Stomach (tissue), 9 donors: Measurements from ENCODE around the gene SH3RF3. TPM values are rescaled to one million over a fixed set of nuclear protein-coding genes. Genes with fewer than 3 reads are reported as not detected.

ENCODE experiments used
- DNase-seq, 2 donors: peaks; one replicate each; pipeline versions ENCODE4 v3.0.0 to v3.0.0-alpha.2; 2013 to 2019
- H3K27ac ChIP-seq, 5 donors: fragments of 200-600 bp in 4 of 5; sonication (generic) in 4 of 5; one replicate each; pipeline ENCODE4 v1.5.1; 2013 to 2019; ENCODE audit warnings: mild to moderate bottlenecking in 1 of 5, moderate library complexity in 1 of 5
- H3K27me3 ChIP-seq, 3 donors: fragments of 200-600 bp; sonication (generic); one replicate each; pipeline ENCODE4 v1.5.1; 2017 to 2019; ENCODE audit warnings: mixed run types in 1 of 3
- H3K36me3 ChIP-seq, 4 donors: fragments of 200-600 bp; sonication (generic); 1 replicate in 3 of 4; 2 replicates in 1 of 4; pipeline ENCODE4 v1.5.1; 2016 to 2019
- H3K4me1 ChIP-seq, 4 donors: fragments of 200-600 bp; sonication (generic); one replicate each; pipeline ENCODE4 v1.5.1; 2016 to 2019
- H3K4me3 ChIP-seq, 4 donors: fragments of 200-600 bp; sonication (generic) in 3 of 4; one replicate each; pipeline ENCODE4 v1.5.1; 2016 to 2019; ENCODE audit warnings: mild to moderate bottlenecking in 1 of 4
- H3K9me3 ChIP-seq, 4 donors: fragments of 200-600 bp; sonication (generic); one replicate each; pipeline ENCODE4 v1.5.1; 2016 to 2019
- CTCF ChIP-seq, 7 experiments: fragments of 450-650 bp in 4 of 7; fragments of 200-600 bp in 3 of 7; sonication (generic) in 3 of 7; IDR thresholded peaks; one replicate each; pipeline ENCODE4 v1.5.1; 2016 to 2019; ENCODE audit warnings: antibody characterized with exemption in 7 of 7, control low read depth in 2 of 7, mild to moderate bottlenecking in 1 of 7
- EP300 ChIP-seq: sonication (generic); formaldehyde crosslinking; IDR thresholded peaks from one replicate; pipeline ENCODE4 v1.6.1; 2017; ENCODE audit warnings: antibody characterized with exemption
- POLR2A ChIP-seq, 4 donors: fragments of 450-650 bp; IDR thresholded peaks; one replicate each; pipeline ENCODE4 v1.6.1; 2016; ENCODE audit warnings: antibody characterized with exemption in 4 of 4, control low read depth in 2 of 4, mild to moderate bottlenecking in 1 of 4, moderate library complexity in 1 of 4
- POLR2AphosphoS5 ChIP-seq, 3 donors: sonication (generic); formaldehyde crosslinking; IDR thresholded peaks; one replicate each; pipeline ENCODE4 v1.6.1; 2016; ENCODE audit warnings: antibody characterized with exemption in 3 of 3
- WGBS, 5 donors: extraction: QIAGEN DNeasy Blood & Tissue Kit in 3 of 5; methylation state at CpG; one replicate each; pipeline versions ENCODE4 v1.1.5 to v1.1.7; 2013 to 2018; 5-methylcytosine and 5-hydroxymethylcytosine counted together
- intact Hi-C: fragments of 100-400 bp; cut with DNase I; formaldehyde crosslinking; loops from one replicate; pipeline ENCODE4 v1.15.1; 2023; ENCODE audit warnings: low total_unique reads
- polyA plus RNA-seq, 3 donors: library from polyadenylated mRNA; stranded (reverse); fragments of 200-250 nt; gene quantifications; one replicate each; pipeline ENCODE4 v1.2.3, GENCODE V29; 2013
- total RNA-seq, 5 donors: library from RNA; depleted of rRNA; stranded (reverse); fragments of >200 nt; gene quantifications; one replicate each; pipeline versions ENCODE4 v1.1.0 to v1.2.3, GENCODE V29; 2014 to 2016
- donor health status: healthy with polysubstance abuse.
- donor health status: Bipolar disorder and iron deficiency.
- donor health status: healthy.

SH3RF3 gene
- total and polyA plus RNA-seq, 8 donors, result 0.87 to 11.1 (median 4.4) TPM

- intact Hi-C loops, result no loop called here
- 82 to 91% (median 85%) methylated on average over 11 of the region's 11 CpGs for WGBS, 5 donors
- no peak overlapping the region for H3K27ac ChIP-seq
- peaks cover 0 to 6% (median 0%) of the 10 kb centered on the region in 3 donors for H3K27me3 ChIP-seq
- H3K36me3 ChIP-seq, result no peaks in the 10 kb centered on the region
- no peaks in the 10 kb centered on the region for H3K9me3 ChIP-seq
- H3K4me1 ChIP-seq, result peaks cover 15 to 59% (median 37%) of the 10 kb centered on the region in 4 donors
- TF ChIP-seq EP300, result no peak
- H3K4me3 ChIP-seq, result no peak overlapping the region
- no peak for DNase-seq
Measured at GRCh38 chr2:109214651-109215371, 85.8 kb downstream of the SH3RF3 start.

- H3K9me3 ChIP-seq, result no peaks in the 10 kb centered on the region
- WGBS, 5 donors, result 90 to 97% (median 97%) methylated on average over 7 to 11 of the region's 11 CpGs
- no peak for TF ChIP-seq POLR2A (IDR thresholded peaks at IDR 0.05)
- TF ChIP-seq POLR2AphosphoS5 (IDR thresholded peaks at IDR 0.05), result no peak
- TF ChIP-seq CTCF (IDR thresholded peaks at IDR 0.05), result no peak
- TF ChIP-seq EP300, result no peak
- H3K36me3 ChIP-seq, result no peaks in the 10 kb centered on the region
- H3K4me3 ChIP-seq, result no peak overlapping the region
- peaks cover 0 to 6% (median 0%) of the 10 kb centered on the region in 3 donors for H3K27me3 ChIP-seq
- no peak overlapping the region for H3K27ac ChIP-seq
- peaks cover 7 to 49% (median 34%) of the 10 kb centered on the region in 4 donors for H3K4me1 ChIP-seq
- no peak for DNase-seq
- intact Hi-C loops, result no loop called here
Measured at GRCh38 chr2:109215866-109216265, 86.9 kb downstream of the SH3RF3 start.

GRCh38 chr2:109216332-109216731 is 87.3 kb downstream of the SH3RF3 start:
- Histone ChIP-seq H3K9me3 (no peaks in the 10 kb centered on the region), H3K4me1 (peaks cover 7 to 44% (median 32%) of the 10 kb centered on the region in 4 donors), H3K27ac (no peak overlapping the region), H3K4me3 (no peak overlapping the region), H3K36me3 (no peaks in the 10 kb centered on the region), H3K27me3 (peaks cover 0 to 6% (median 0%) of the 10 kb centered on the region in 3 donors)
- 41 to 55% (median 52%) methylated on average over 6 of the region's 6 CpGs for WGBS, 5 donors
- intact Hi-C loops, result no loop called here
- TF ChIP-seq EP300, result no peak
- TF ChIP-seq POLR2AphosphoS5 (IDR thresholded peaks at IDR 0.05), result no peak
- no peak for TF ChIP-seq POLR2A (IDR thresholded peaks at IDR 0.05)
- TF ChIP-seq CTCF (IDR thresholded peaks at IDR 0.05), result no peak
- peak in 1 of 2 donors; percentile 65 for DNase-seq

GRCh38 chr2:109217362-109218086 is 88.5 kb downstream of the SH3RF3 start:
- intact Hi-C loops, result no loop called here
- peak in 1 of 2 donors; percentile 27 for DNase-seq

GRCh38 chr2:109218087-109218791 is 89.2 kb downstream of the SH3RF3 start:
- peak in 1 of 2 donors; percentile 34 for DNase-seq
- H3K4me1 ChIP-seq, result peaks cover 7 to 40% (median 32%) of the 10 kb centered on the region in 4 donors
- no peaks in the 10 kb centered on the region for H3K9me3 ChIP-seq
- no peaks in the 10 kb centered on the region for H3K36me3 ChIP-seq
- peaks cover 0 to 6% (median 0%) of the 10 kb centered on the region in 3 donors for H3K27me3 ChIP-seq
- H3K27ac ChIP-seq, result peak overlapping the region; percentile 42 to 75 (median 61)
- no peak for TF ChIP-seq POLR2A (IDR thresholded peaks at IDR 0.05)
- WGBS, 5 donors, result 32 to 48% (median 34%) methylated on average over 6 of the region's 6 CpGs
- intact Hi-C loops, result no loop called here
- no peak overlapping the region for H3K4me3 ChIP-seq

More at GRCh38 chr2:109217362-109218086, 88.5 kb downstream of the SH3RF3 start:
- Histone ChIP-seq H3K36me3 (no peaks in the 10 kb centered on the region), H3K9me3 (no peaks in the 10 kb centered on the region), H3K4me3 (no peak overlapping the region), H3K4me1 (peaks cover 7 to 44% (median 32%) of the 10 kb centered on the region in 4 donors), H3K27me3 (peaks cover 0 to 6% (median 0%) of the 10 kb centered on the region in 3 donors), H3K27ac (peak overlapping the region; percentile 42 to 75 (median 62))
- WGBS, 5 donors, result 62 to 75% (median 72%) methylated on average over 12 of the region's 12 CpGs
- TF ChIP-seq POLR2AphosphoS5 (IDR thresholded peaks at IDR 0.05), result peak in 1 of 3 donors; percentile 9
- TF ChIP-seq POLR2A (IDR thresholded peaks at IDR 0.05), result no peak
